ENCODE data around the gene STAT4.
A peak's percentile ranks its signal among the peaks of the same experiment; 100 is the strongest.

Gene STAT4

DNA sequence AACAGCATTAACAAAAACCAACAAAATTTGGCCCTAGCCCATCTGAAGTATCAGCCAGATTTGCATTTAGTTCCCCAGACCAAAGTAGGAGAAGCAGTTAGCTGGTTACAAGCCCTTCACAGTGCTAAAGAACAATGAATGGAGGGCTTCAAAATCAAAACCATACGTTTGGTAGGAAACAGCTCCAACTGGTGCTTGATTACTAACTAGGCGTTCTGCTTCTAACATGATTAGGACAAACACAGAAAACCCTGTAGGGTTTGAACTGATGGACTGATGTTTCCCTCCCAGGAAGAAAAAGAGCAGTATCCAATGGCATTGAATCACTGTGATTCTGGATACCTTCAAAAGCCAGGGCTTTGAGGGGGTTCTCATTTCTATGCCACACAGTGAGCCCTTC is 20.5 kb upstream of the STAT4 start:
- Histone ChIP-seq H3K27me3 (ENCODE audit: low read depth, low read length) (no peaks in the 10 kb centered on the region), H3K4me1 (ENCODE audit: control insufficient read depth in 1 of 2, insufficient read depth in 2 of 2, low read length in 2 of 2) (no peaks in the 10 kb centered on the region), H3K36me3 (ENCODE audit: control insufficient read depth in 1 of 2, insufficient read depth in 2 of 2, low read length in 2 of 2) (no peaks in the 10 kb centered on the region), H3K4me3 (ENCODE audit: low read depth in 1 of 2, low read length in 2 of 2) (no peak overlapping the region), H3K9me3 (ENCODE audit: control insufficient read depth in 1 of 2, low read length in 2 of 2) (no peaks in the 10 kb centered on the region), H3K27ac (ENCODE audit: low read length) (no peak overlapping the region)

DNA sequence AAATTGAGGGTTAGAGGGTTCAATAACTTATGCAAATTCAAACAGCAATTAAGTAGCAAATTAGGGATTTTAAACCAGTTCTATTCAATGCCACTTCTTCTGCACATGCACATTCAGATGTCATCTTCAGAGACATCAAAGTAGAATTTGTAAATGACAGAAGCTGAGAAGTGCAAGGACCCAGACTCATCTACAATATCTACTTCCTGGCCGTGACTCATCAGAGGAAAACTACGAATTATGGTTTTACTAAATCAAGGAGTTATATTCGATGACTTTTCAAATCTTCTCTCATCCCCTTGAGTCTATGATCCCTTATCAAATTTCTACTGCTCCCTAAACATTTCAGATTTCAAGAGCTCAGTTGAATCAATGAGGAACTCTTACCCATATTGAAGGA is 20.0 kb upstream of the STAT4 start:
- H3K4me1 ChIP-seq (ENCODE audit: control insufficient read depth in 1 of 2, insufficient read depth in 2 of 2, low read length in 2 of 2) = no peaks in the 10 kb centered on the region
- no peak overlapping the region for H3K27ac ChIP-seq (ENCODE audit: low read length)
- H3K9me3 ChIP-seq (ENCODE audit: control insufficient read depth in 1 of 2, low read length in 2 of 2) = no peaks in the 10 kb centered on the region
- H3K36me3 ChIP-seq (ENCODE audit: control insufficient read depth in 1 of 2, insufficient read depth in 2 of 2, low read length in 2 of 2) = no peaks in the 10 kb centered on the region
- no peak overlapping the region for H3K4me3 ChIP-seq (ENCODE audit: low read depth in 1 of 2, low read length in 2 of 2)
- H3K27me3 ChIP-seq (ENCODE audit: low read depth, low read length) = no peaks in the 10 kb centered on the region

DNA sequence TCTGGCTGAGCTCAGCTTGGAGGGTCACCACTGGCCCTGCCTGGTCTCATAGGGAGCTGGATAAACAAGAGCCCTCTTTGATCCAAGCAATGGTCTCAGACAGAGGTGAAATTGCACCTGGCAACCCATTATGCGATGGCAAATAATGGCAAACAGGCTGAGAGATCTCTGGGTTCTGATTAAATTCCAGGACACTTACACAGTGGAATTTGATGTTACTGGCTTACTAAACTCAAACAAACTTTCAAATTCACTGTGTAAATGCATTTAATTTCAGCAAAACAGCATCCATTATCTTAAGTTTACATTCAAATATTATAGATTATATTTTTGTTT is 19.5 kb upstream of the STAT4 start:
- Histone ChIP-seq H3K9me3 (ENCODE audit: control insufficient read depth in 1 of 2, low read length in 2 of 2) (no peaks in the 10 kb centered on the region), H3K27me3 (ENCODE audit: low read depth, low read length) (no peaks in the 10 kb centered on the region), H3K36me3 (ENCODE audit: control insufficient read depth in 1 of 2, insufficient read depth in 2 of 2, low read length in 2 of 2) (no peaks in the 10 kb centered on the region), H3K4me3 (ENCODE audit: low read depth in 1 of 2, low read length in 2 of 2) (no peak overlapping the region), H3K27ac (ENCODE audit: low read length) (no peak overlapping the region), H3K4me1 (ENCODE audit: control insufficient read depth in 1 of 2, insufficient read depth in 2 of 2, low read length in 2 of 2) (peaks cover 0 to 5% of the 10 kb centered on the region in 2 donors)

DNA sequence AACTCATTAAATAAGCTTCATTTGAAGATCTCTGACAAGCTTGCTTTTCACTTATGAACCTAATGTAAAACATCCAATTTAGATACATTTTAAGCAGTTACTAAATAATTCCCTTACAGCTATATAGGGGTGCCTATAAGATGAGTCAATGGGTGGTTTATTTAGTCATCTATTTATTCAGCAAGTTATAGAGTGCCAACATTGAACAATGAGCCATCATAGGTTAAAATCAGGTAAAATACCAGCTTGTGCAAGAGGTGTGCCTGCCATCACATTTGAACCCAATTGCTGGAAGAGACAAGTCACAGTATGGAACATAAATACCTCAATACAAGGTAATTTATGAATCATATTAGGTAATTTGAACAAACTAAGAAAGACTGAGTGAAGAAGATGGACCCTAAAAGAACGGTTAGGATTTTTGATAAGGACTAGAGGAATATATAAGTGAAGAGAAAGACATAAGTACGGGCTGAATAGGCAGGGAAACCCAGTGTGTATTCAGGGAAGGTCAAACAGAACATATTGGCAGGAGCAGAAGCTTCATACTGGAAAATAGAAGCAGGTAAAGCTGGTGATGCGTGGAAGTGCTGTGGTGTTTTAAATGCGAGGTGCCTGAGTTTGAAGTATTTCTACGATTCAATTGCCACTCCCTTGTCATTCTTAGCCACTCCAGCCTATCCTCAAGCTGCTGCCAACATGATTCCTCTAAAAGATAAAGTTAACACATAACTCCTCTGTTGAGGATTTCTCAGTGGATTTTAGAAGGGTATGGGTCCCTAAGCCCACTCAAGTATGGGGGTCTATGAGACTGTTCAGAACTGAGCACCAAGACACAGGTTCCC is 18.9 kb upstream of the STAT4 start:
- Histone ChIP-seq H3K9me3 (ENCODE audit: control insufficient read depth in 1 of 2, low read length in 2 of 2) (no peaks in the 10 kb centered on the region), H3K4me3 (ENCODE audit: low read depth in 1 of 2, low read length in 2 of 2) (no peak overlapping the region), H3K4me1 (ENCODE audit: control insufficient read depth in 1 of 2, insufficient read depth in 2 of 2, low read length in 2 of 2) (peaks cover 0 to 5% of the 10 kb centered on the region in 2 donors), H3K36me3 (ENCODE audit: control insufficient read depth in 1 of 2, insufficient read depth in 2 of 2, low read length in 2 of 2) (no peaks in the 10 kb centered on the region), H3K27me3 (ENCODE audit: low read depth, low read length) (no peaks in the 10 kb centered on the region), H3K27ac (ENCODE audit: low read length) (no peak overlapping the region)

DNA sequence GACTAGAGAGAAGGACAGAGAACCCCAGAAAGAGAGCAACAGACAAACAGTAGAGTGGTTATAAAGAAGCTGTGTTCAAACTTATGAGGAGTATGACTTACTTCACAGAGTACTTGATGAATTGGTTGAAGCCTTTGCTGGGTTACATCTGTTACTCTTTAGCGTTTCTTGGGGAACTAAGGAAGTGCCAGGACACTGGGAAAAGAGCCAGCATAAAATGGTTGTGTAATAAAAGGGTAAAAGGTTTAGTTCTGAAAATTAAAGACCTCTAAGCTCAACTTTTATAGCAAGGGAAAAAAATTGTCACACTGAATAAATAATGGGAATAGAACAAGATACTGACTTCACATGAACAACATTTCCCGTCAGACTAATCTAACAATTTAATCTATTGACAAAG is 17.0 kb upstream of the STAT4 start:
- Histone ChIP-seq H3K27me3 (ENCODE audit: low read depth, low read length) (no peaks in the 10 kb centered on the region), H3K36me3 (ENCODE audit: control insufficient read depth in 1 of 2, insufficient read depth in 2 of 2, low read length in 2 of 2) (no peaks in the 10 kb centered on the region), H3K9me3 (ENCODE audit: control insufficient read depth in 1 of 2, low read length in 2 of 2) (no peaks in the 10 kb centered on the region), H3K27ac (ENCODE audit: low read length) (no peak overlapping the region), H3K4me3 (ENCODE audit: low read depth in 1 of 2, low read length in 2 of 2) (no peak overlapping the region), H3K4me1 (ENCODE audit: control insufficient read depth in 1 of 2, insufficient read depth in 2 of 2, low read length in 2 of 2) (peaks cover 0 to 5% of the 10 kb centered on the region in 2 donors)

DNA sequence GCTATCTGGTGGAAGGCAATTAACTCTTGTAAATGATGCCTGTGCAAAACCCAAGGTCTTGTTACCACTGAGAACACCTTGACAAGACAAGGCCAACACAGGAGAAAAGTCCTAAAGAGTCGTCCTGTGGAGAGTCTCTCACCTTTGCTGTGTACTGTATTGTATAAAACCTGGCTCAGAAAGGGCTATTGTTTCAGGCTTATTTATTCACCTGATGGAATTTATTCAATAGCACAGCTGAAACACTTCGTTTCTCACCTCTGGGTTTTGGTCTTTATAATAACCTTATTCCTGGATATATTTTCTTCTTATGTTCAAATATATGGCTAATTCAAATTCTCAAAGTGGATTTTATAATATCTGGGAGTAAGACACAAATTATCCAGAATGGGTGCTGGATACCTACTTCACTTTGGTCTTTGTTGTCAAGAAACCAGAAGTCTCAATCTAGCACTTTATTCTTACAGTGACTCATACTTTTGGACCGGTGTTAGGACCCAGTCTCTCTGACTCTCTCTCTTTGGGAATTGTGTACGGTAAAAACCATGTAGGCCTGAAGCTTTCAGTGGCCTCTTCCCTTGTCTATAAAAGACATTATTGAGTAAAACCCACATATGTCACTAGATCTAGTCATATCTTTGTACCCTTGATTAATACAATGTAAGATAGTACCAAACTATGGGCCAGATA is 16.1 kb upstream of the STAT4 start:
- peaks cover 0 to 5% of the 10 kb centered on the region in 2 donors for H3K4me1 ChIP-seq (ENCODE audit: control insufficient read depth in 1 of 2, insufficient read depth in 2 of 2, low read length in 2 of 2)
- H3K27ac ChIP-seq (ENCODE audit: low read length) = no peak overlapping the region
- H3K4me3 ChIP-seq (ENCODE audit: low read depth in 1 of 2, low read length in 2 of 2) = no peak overlapping the region
- no peaks in the 10 kb centered on the region for H3K27me3 ChIP-seq (ENCODE audit: low read depth, low read length)
- H3K36me3 ChIP-seq (ENCODE audit: control insufficient read depth in 1 of 2, insufficient read depth in 2 of 2, low read length in 2 of 2) = no peaks in the 10 kb centered on the region
- H3K9me3 ChIP-seq (ENCODE audit: control insufficient read depth in 1 of 2, low read length in 2 of 2) = no peaks in the 10 kb centered on the region

DNA sequence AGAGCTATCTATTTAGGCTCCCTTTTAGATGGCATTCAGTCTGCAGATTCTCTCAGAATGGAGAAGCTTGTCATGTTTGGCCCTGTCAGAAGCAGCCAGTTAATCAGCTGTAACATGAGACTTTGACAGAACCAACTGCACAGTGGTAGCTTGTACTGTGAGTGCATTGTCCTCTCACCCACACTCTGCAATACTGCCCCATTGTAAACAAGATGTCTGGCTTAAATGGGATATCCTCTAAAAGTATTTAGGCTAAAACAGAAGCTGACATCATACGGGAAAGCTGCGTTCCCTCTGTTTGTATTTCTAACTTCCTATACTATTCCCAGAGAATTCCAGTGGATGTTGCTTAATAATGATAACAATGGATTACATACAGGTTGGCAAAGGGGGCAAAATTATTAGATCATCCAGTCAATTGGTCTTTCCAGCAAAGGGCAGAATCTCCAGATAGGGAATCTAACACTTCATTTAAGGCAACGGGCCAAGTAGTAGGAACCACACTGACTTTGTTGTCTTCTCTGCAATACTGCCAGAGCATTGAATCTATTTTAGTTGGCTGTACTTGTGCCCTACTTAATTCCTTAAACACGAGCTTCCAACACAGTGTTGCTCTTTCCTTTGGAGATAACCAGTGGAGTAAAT is 15.4 kb upstream of the STAT4 start:
- Histone ChIP-seq H3K36me3 (ENCODE audit: control insufficient read depth in 1 of 2, insufficient read depth in 2 of 2, low read length in 2 of 2) (no peaks in the 10 kb centered on the region), H3K9me3 (ENCODE audit: control insufficient read depth in 1 of 2, low read length in 2 of 2) (no peaks in the 10 kb centered on the region), H3K27ac (ENCODE audit: low read length) (no peak overlapping the region), H3K27me3 (ENCODE audit: low read depth, low read length) (no peaks in the 10 kb centered on the region), H3K4me1 (ENCODE audit: control insufficient read depth in 1 of 2, insufficient read depth in 2 of 2, low read length in 2 of 2) (peaks cover 0 to 5% of the 10 kb centered on the region in 2 donors), H3K4me3 (ENCODE audit: low read depth in 1 of 2, low read length in 2 of 2) (no peak overlapping the region)

DNA sequence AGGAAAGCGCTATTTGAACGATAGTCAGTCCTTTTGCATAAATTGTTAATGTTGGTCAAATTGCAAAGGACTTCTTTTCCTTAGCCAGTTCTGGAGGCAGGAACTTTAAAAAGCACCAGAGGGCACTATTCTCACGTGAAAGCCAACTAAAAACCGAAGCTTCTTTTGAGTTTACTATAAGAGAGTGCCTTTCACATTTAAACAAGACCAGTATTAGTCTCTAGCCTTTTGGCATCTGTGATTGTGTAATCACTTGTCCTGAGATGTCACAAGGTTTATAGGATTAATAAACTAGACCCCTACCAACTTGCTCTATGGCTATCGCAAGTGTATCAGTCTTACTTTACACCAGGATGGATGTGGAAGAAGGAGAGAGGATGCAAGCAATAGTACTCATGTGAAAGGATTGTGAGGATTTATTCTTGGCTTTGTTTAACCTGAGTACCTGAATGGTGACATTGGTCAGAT is 14.4 kb upstream of the STAT4 start:
- H3K27me3 ChIP-seq (ENCODE audit: low read depth, low read length) = no peaks in the 10 kb centered on the region
- H3K27ac ChIP-seq (ENCODE audit: low read length) = no peak overlapping the region
- peak overlapping the region in 1 of 2 donors; percentile 25 for H3K4me3 ChIP-seq (ENCODE audit: low read depth in 1 of 2, low read length in 2 of 2)
- H3K9me3 ChIP-seq (ENCODE audit: control insufficient read depth in 1 of 2, low read length in 2 of 2) = no peaks in the 10 kb centered on the region
- no peaks in the 10 kb centered on the region for H3K36me3 ChIP-seq (ENCODE audit: control insufficient read depth in 1 of 2, insufficient read depth in 2 of 2, low read length in 2 of 2)
- peaks cover 0 to 5% of the 10 kb centered on the region in 2 donors for H3K4me1 ChIP-seq (ENCODE audit: control insufficient read depth in 1 of 2, insufficient read depth in 2 of 2, low read length in 2 of 2)

DNA sequence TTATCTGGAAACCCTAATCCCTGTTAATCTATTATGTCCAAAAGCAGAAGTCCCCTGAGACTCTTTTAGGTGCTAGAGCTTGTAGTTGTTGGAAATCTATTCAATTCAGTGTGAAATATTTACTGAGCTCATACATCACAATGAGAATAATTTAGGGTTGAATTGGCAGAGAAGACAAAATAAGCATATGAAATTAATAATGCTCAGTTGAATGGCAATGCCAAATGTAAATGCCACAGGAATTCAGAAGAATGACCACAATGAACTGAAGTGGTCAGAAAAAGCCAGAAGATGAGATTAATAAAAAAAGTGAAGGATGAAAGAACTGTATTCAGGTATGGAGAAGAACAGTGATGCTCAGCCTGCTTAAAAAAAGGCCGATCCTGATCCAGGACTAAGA is 8.0 kb upstream of the STAT4 start:
- Histone ChIP-seq H3K4me3 (ENCODE audit: low read depth in 1 of 2, low read length in 2 of 2) (no peak overlapping the region), H3K4me1 (ENCODE audit: control insufficient read depth in 1 of 2, insufficient read depth in 2 of 2, low read length in 2 of 2) (no peaks in the 10 kb centered on the region), H3K27ac (ENCODE audit: low read length) (no peak overlapping the region), H3K27me3 (ENCODE audit: low read depth, low read length) (no peaks in the 10 kb centered on the region), H3K36me3 (ENCODE audit: control insufficient read depth in 1 of 2, insufficient read depth in 2 of 2, low read length in 2 of 2) (no peaks in the 10 kb centered on the region), H3K9me3 (ENCODE audit: control insufficient read depth in 1 of 2, low read length in 2 of 2) (no peaks in the 10 kb centered on the region)

DNA sequence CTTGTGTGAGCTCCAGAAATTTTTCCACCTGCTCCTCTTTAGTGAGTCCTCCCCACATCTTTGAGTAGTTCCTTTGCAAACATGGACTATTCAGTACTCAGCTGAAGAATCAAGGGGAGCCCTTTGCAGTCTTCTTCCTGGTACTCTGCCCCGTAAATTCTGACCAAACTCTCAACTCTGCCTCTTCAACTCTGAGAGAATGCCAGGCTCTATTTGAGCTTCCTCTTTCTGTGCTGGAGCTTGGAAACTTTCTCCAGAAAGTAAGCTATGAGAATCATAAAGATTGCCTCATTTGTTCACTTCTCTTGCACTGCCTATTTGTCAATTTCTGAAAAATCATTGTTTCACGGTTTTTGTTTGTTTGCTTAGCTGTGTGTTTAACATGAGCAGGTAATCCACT is 7.4 kb upstream of the STAT4 start:
- H3K4me1 ChIP-seq (ENCODE audit: control insufficient read depth in 1 of 2, insufficient read depth in 2 of 2, low read length in 2 of 2) = no peaks in the 10 kb centered on the region
- H3K27me3 ChIP-seq (ENCODE audit: low read depth, low read length) = no peaks in the 10 kb centered on the region
- H3K36me3 ChIP-seq (ENCODE audit: control insufficient read depth in 1 of 2, insufficient read depth in 2 of 2, low read length in 2 of 2) = no peaks in the 10 kb centered on the region
- no peak overlapping the region for H3K4me3 ChIP-seq (ENCODE audit: low read depth in 1 of 2, low read length in 2 of 2)
- no peaks in the 10 kb centered on the region for H3K9me3 ChIP-seq (ENCODE audit: control insufficient read depth in 1 of 2, low read length in 2 of 2)
- H3K27ac ChIP-seq (ENCODE audit: low read length) = no peak overlapping the region

DNA sequence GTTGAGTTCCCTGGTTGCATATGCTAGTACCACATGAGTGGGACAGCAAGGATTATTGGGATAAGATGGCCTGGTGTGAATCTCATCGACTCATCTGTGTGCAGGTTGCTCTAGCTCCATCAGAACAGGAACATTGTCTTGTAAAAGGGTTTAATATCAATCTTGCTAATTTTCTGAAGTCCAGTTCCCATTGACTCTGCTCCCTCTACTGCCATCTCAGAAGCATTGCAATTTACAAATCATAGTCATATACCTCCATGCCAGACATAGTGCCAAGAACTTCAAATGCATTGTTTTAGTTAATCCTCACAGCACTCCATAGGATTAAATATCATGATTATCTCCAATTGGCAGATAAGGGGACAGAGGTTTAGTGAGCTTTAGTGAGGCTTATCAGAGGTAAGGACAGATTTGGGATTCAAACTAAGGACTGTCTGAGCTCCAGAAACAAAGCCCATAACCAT is 4.8 kb upstream of the STAT4 start:
- Histone ChIP-seq H3K4me1 (ENCODE audit: control insufficient read depth in 1 of 2, insufficient read depth in 2 of 2, low read length in 2 of 2) (peaks cover 0 to 6% of the 10 kb centered on the region in 2 donors), H3K27me3 (ENCODE audit: low read depth, low read length) (no peaks in the 10 kb centered on the region), H3K4me3 (ENCODE audit: low read depth in 1 of 2, low read length in 2 of 2) (no peak overlapping the region), H3K9me3 (ENCODE audit: control insufficient read depth in 1 of 2, low read length in 2 of 2) (no peaks in the 10 kb centered on the region), H3K36me3 (ENCODE audit: control insufficient read depth in 1 of 2, insufficient read depth in 2 of 2, low read length in 2 of 2) (no peaks in the 10 kb centered on the region), H3K27ac (ENCODE audit: low read length) (no peak overlapping the region)
